Eye (tissue), 1 donor: Measurements from ENCODE around the gene DUOXA1.
A peak's percentile ranks its signal among the peaks of the same experiment; 100 is the strongest.
"Not testable (repeated sequence)": the region's sequence is repeated elsewhere in the genome, so short reads cannot be mapped to it uniquely, and the experiment has no call there.

ENCODE experiments used
- DNase-seq: peaks from one replicate; pipeline ENCODE4 v3.0.0-alpha.2; 2015

Gene DUOXA1

DNA sequence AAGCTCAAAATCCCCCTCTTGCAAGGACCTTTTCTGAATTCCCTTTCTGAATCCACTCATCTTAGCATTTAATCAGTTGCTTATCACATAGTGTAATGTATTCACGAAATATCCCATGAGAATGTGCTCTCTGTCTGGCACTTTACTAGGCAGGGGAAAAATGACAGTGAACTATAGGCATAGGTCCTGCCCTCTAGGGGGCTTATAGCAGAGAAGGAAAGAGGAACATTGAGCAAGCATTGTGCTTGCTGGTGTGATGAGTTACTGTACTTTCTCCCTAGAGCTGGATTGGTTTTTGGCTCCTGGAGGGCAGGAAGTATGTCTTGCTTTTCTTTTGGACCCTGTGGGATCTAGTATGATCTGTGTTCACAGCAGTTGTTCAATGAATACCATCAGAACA, 42.2 kb downstream of the DUOXA1 start:
- no peak for DNase-seq

- no peak for DNase-seq
These were observed 45.5 kb downstream of the DUOXA1 start for GRCh38 chr15:45084163-45084562.

DNA sequence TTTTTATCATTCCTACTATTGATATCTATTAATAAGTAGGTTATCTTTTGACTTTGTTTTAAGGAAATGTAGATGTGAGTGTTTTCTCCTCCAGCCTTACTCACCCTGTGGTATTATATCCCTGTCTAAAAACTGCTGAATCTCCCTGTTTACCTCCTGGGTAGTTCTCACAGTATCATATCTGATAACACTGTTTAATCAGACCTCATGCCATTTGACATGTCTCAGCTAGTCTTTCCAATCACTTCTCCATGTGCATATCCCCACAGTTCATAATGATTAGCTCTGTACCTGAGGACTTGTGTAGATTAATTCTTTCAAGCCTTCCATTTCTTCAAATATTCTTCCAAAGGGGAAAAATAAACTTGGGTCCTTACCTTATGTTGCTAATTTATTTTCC, 46.5 kb downstream of the DUOXA1 start:
- DNase-seq: no peak

DNA sequence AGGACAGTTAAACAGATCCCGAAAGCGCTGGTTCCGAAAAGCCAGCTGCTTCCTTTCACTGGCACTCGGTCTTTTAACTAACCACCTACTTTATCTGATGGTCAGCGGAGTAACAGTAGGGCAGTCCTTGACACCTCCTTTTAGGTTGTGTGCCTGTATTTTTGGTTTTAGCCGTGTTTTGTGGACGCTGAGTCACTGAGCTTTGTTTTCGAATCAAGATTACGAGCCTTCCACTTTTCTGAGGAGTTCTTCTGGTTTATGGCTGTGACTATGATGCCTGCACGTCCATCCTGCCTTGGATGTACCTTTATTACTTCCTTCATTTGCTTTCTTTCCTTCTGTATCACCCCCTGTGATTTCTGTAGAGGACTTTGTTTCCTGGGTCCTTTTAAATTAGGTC, 47.3 kb downstream of the DUOXA1 start:
- DNase-seq: not testable (repeated sequence)

GRCh38 chr15:45080593-45080992, 49.1 kb downstream of the DUOXA1 start:
- DNase-seq: not testable (repeated sequence)

DNA sequence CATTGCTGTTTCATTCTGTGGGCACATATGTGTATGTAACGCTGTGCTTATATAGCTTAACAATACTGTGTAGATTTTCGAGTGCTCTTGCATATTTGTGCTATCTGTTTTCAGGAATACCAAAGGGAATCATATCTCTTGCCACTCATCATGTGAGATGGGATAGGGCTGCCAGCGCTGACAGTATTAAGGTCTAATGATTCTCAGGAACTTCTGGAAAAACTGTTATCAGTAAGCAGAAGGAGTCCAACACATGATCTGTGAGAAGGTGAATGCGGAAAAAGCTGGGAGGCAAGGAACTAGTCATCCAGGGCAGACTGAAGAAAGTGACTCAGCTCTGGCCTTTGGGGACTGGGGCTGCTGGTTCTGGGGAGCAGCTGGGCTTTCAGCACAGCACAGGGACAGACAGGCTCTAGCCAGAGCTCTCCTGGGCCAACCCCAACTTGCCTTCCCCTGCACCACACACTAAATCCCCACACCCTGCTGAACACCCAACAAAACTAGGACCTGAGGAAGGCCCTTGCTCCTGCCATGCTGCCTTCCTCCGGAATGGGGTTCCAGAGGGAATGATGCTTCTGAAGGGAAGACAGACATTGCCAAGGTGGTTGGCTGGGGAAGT, 49.9 kb downstream of the DUOXA1 start:
- not testable (repeated sequence) for DNase-seq

DNA sequence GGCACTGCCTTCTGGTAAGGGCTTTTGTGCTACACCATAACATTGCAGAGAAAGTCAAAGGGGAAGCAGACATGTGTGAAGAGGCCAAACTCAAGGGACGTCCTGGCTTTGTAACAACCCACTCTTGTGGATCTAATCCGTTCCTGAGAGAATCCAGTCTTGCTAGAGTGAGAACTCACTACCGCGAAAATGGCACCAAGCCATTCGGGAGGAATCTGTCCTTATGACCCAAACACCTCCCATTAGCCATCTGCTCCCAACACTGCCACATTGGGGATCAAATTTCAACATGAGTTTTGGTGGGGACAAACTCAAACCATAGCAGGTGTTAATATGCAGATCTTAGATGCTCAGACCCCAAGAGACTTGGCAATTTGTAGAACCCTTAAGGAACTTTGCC, 50.5 kb downstream of the DUOXA1 start:
- DNase-seq: peak; percentile 1

DNA sequence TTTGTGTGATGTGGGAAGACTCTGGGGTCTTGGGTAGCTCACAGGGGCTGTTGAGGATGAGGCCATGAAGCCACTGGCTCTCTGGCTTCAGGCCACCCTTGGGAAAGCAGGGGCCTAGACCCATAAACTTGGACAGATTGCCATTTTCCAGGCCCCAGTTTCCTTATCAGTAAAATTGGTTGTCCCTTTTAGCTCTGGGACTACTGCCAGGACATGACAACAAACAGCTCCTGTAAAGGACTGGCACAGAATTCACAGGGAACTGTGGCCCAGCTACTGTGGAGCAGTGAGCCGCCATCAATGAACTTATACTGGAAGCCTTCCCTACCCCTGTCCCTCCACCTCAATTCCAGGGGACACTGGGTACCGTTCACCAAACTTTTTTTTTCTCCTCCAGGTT, 52.3 kb downstream of the DUOXA1 start:
- not testable (repeated sequence) for DNase-seq

- DNase-seq: not testable (repeated sequence)
These were observed 54.0 kb downstream of the DUOXA1 start for GRCh38 chr15:45075440-45076320.

- DNase-seq: not testable (repeated sequence)
These were observed 56.1 kb downstream of the DUOXA1 start for GRCh38 chr15:45073602-45074001.

DNA sequence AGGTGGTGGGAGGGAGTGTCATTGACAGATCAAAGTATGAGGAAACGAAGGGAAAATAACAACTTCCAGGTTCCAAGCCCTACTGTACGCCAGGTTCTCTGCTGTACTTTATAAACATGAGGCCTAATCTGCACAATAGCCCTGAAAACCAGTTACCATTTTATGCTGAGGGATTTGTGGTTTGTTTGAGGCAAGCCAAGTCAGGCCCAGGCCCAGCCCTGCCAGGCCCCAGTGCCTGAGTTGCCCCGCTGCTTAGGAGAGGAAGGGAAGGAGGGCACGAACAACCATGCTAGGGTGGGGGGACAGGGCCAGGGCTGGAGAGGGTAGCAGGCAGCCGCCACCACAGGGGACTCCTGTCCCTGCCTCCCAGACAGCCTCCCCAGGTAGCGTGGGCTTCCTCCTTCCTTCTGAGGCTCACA, 59.7 kb downstream of the DUOXA1 start:
- DNase-seq: not testable (repeated sequence)
